Adipocyte (in vitro differentiated cells): ENCODE data around the gene DLEC1.

Experiments
- DNase-seq: peaks from one replicate; pipeline ENCODE4 v3.0.0-alpha.2; 2015; ENCODE audit warnings: low read depth
- H3K27me3 ChIP-seq: replicated peaks from 2 replicates; pipeline ENCODE4 v1.7.0; 2013; ENCODE audit warnings: mild to moderate bottlenecking, low read length, moderate library complexity; ENCODE audit not compliant: control insufficient read depth, insufficient read depth
- H3K36me3 ChIP-seq: 2 replicates; pipeline ENCODE4 v1.7.0; 2013; ENCODE audit warnings: low read length, mild to moderate bottlenecking, moderate library complexity; ENCODE audit not compliant: control insufficient read depth, insufficient read depth, severe bottlenecking
- H3K4me1 ChIP-seq: 2 replicates; pipeline ENCODE4 v1.7.0; 2013; ENCODE audit warnings: mild to moderate bottlenecking, low read length, moderate library complexity; ENCODE audit not compliant: control insufficient read depth, insufficient read depth
- H3K4me3 ChIP-seq: 2 replicates; pipeline ENCODE4 v1.7.0; 2013; ENCODE audit warnings: mild to moderate bottlenecking, low read length, moderate library complexity
- H3K9ac ChIP-seq: 2 replicates; pipeline ENCODE4 v1.7.0; 2013; ENCODE audit warnings: mild to moderate bottlenecking, low read length, moderate library complexity
- H3K9me3 ChIP-seq: 2 replicates; pipeline ENCODE4 v1.7.0; 2013; ENCODE audit warnings: mild to moderate bottlenecking, low read length, moderate library complexity; ENCODE audit not compliant: control insufficient read depth

Gene DLEC1

GRCh38 chr3:38009807-38010591 lies 29.0 kb upstream of the DLEC1 start:
- H3K4me1 ChIP-seq: peaks cover 5% of the 10 kb centered on the region
- H3K9ac ChIP-seq: no peak overlapping the region
- H3K9me3 ChIP-seq: no peaks in the 10 kb centered on the region
- peaks cover 55% of the 10 kb centered on the region for H3K36me3 ChIP-seq
- H3K4me3 ChIP-seq: no peak overlapping the region
- H3K27me3 ChIP-seq: no peaks in the 10 kb centered on the region
- no peak for DNase-seq

- Histone ChIP-seq H3K9ac (no peak overlapping the region), H3K36me3 (peaks cover 65% of the 10 kb centered on the region)
Measured at GRCh38 chr3:38011111-38011510, 27.9 kb upstream of the DLEC1 start.

GRCh38 chr3:38015485-38015884 lies 23.5 kb upstream of the DLEC1 start:
- no peaks in the 10 kb centered on the region for H3K9me3 ChIP-seq
- peaks cover 63% of the 10 kb centered on the region for H3K36me3 ChIP-seq
- no peaks in the 10 kb centered on the region for H3K4me1 ChIP-seq
- no peak for DNase-seq
- no peak overlapping the region for H3K9ac ChIP-seq
- H3K4me3 ChIP-seq: no peak overlapping the region
- no peaks in the 10 kb centered on the region for H3K27me3 ChIP-seq

More at GRCh38 chr3:38011111-38011510, 27.9 kb upstream of the DLEC1 start:
- Histone ChIP-seq H3K9me3 (no peaks in the 10 kb centered on the region), H3K4me1 (no peaks in the 10 kb centered on the region), H3K27me3 (no peaks in the 10 kb centered on the region), H3K4me3 (no peak overlapping the region)
- no peak for DNase-seq

- H3K27me3 ChIP-seq: no peaks in the 10 kb centered on the region
- H3K4me3 ChIP-seq: no peak overlapping the region
- H3K9me3 ChIP-seq: no peaks in the 10 kb centered on the region
- H3K4me1 ChIP-seq: no peaks in the 10 kb centered on the region
- no peak overlapping the region for H3K9ac ChIP-seq
- DNase-seq: no peak
- peaks cover 61% of the 10 kb centered on the region for H3K36me3 ChIP-seq
Measured at GRCh38 chr3:38015984-38016383, 23.0 kb upstream of the DLEC1 start.

GRCh38 chr3:38016410-38016809 lies 22.6 kb upstream of the DLEC1 start:
- H3K4me1 ChIP-seq: no peaks in the 10 kb centered on the region
- no peak for DNase-seq
- peaks cover 59% of the 10 kb centered on the region for H3K36me3 ChIP-seq
- no peaks in the 10 kb centered on the region for H3K9me3 ChIP-seq
- H3K4me3 ChIP-seq: no peak overlapping the region
- no peak overlapping the region for H3K9ac ChIP-seq
- H3K27me3 ChIP-seq: no peaks in the 10 kb centered on the region

- Histone ChIP-seq H3K9me3 (no peaks in the 10 kb centered on the region), H3K36me3 (peaks cover 59% of the 10 kb centered on the region), H3K27me3 (no peaks in the 10 kb centered on the region), H3K4me3 (no peak overlapping the region), H3K4me1 (no peaks in the 10 kb centered on the region), H3K9ac (no peak overlapping the region)
- no peak for DNase-seq
Measured at GRCh38 chr3:38016847-38017444, 22.1 kb upstream of the DLEC1 start.

- Histone ChIP-seq H3K36me3 (peaks cover 59% of the 10 kb centered on the region), H3K4me1 (no peaks in the 10 kb centered on the region), H3K27me3 (no peaks in the 10 kb centered on the region), H3K9ac (no peak overlapping the region), H3K4me3 (no peak overlapping the region), H3K9me3 (no peaks in the 10 kb centered on the region)
- DNase-seq: no peak
Measured at GRCh38 chr3:38017445-38018295, 21.3 kb upstream of the DLEC1 start.

GRCh38 chr3:38018296-38019266 lies 20.4 kb upstream of the DLEC1 start:
- H3K9ac ChIP-seq: no peak overlapping the region
- no peak overlapping the region for H3K4me3 ChIP-seq

GRCh38 chr3:38019658-38020341 lies 19.2 kb upstream of the DLEC1 start:
- Histone ChIP-seq H3K9ac (no peak overlapping the region), H3K4me3 (no peak overlapping the region), H3K27me3 (no peaks in the 10 kb centered on the region), H3K4me1 (peaks cover 6% of the 10 kb centered on the region), H3K36me3 (peaks cover 46% of the 10 kb centered on the region), H3K9me3 (no peaks in the 10 kb centered on the region)
- no peak for DNase-seq

More at GRCh38 chr3:38018296-38019266, 20.4 kb upstream of the DLEC1 start:
- no peak for DNase-seq
- Histone ChIP-seq H3K4me1 (peaks cover 3% of the 10 kb centered on the region), H3K36me3 (peaks cover 58% of the 10 kb centered on the region), H3K9me3 (no peaks in the 10 kb centered on the region), H3K27me3 (no peaks in the 10 kb centered on the region)

GRCh38 chr3:38020342-38020726 lies 18.7 kb upstream of the DLEC1 start:
- Histone ChIP-seq H3K27me3 (no peaks in the 10 kb centered on the region), H3K9ac (no peak overlapping the region), H3K4me3 (no peak overlapping the region), H3K9me3 (no peaks in the 10 kb centered on the region), H3K4me1 (peaks cover 8% of the 10 kb centered on the region), H3K36me3 (peaks cover 40% of the 10 kb centered on the region)
- no peak for DNase-seq
